HG02798 (cell line): Measurements from ENCODE around the gene ACTL9.

ENCODE experiments used
- ATAC-seq: cut with Tn5 transposase; IDR thresholded peaks from one replicate; pipeline ENCODE4 v1.9.1; 2021; ENCODE audit warnings: mild to moderate bottlenecking; ENCODE audit not compliant: unreplicated experiment, poor library complexity

ACTL9 gene

DNA sequence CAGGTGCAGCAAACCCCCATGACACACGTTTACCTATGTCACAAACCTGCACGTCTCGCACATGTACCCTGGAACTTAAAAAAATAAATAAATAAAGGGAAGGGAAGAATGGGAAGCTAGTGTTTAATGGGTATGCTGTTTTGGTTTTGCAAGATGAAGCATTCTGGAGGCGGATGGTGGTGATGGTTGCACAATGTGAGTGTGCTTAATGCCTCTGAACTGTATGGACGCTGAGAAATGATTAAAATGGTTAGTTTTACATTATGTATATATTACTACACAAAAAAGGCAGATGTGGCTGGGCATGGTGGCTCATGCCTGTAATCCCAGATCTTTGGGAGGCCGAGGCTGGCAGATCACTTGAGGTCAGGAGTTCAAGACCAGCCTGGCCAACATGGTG is 50.4 kb downstream of the ACTL9 start:
- no peak for ATAC-seq
